ENCODE data around the gene RNF121.

RNF121 gene

DNA sequence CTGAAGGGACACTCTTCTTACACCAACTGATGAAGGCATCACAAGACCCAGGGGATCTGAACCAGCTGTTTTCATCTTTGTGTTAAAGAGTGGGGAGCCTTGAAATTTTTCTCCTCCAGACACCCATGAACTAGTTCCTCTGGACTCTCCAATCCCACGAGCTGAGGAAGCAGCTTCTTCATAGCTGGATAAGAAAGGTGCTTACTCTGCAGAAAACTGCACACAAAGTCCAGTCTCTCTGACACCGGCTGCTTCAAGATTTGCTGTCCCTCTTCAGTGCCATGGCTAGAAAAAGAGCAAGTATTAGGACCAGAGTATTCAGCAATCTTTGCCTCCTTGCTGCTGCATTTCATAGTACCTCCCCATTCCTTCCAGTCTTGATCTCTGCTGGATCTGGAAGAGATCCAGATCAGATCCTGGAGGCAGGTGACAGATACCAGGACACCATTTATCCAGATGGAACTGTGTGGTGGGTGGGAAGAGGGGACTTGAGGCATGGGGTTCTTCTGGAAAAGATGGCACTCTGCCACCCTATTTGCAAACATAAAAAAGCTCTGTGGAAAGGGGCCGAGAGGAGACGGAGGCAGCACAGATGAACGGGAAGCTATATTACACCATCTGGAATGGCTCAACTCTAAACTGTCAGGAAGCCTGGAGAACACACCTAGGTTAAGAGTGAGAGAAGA, 95.4 kb downstream of the RNF121 start:
- peaks cover 83% of the 10 kb centered on the region for H3K36me3 ChIP-seq (ENCODE audit: insufficient read depth, low read length)
- H3K4me1 ChIP-seq (ENCODE audit: insufficient read depth, low read length) = no peaks in the 10 kb centered on the region
- H3K27me3 ChIP-seq (ENCODE audit: insufficient read depth, low read length) = no peaks in the 10 kb centered on the region
- no peaks in the 10 kb centered on the region for H3K9me3 ChIP-seq (ENCODE audit: low read length)
- H3K4me3 ChIP-seq (ENCODE audit: low read length) = no peak overlapping the region
- no peak overlapping the region for H2AFZ ChIP-seq (ENCODE audit: low read depth, low read length)

DNA sequence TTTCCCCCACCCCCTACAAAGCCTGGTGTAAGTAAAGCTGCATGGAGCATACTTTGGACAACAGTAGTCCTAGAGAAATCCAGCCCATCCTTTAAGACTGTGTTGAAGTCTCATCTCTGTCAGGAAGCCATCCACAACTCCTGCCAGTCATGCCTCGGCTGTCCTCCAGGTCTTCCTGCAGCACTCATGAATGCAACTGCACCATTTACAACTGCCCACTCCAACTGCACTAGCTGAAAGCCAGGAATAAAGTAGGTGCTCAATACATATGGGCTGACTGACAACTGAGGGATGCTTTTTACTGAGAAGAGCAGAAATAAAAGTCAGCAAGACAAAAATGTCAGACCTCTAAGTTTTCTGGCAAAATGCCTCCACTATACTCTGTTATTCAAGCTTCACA, 97.2 kb downstream of the RNF121 start:
- no peaks in the 10 kb centered on the region for H3K4me1 ChIP-seq (ENCODE audit: insufficient read depth, low read length)
- peaks cover 81% of the 10 kb centered on the region for H3K36me3 ChIP-seq (ENCODE audit: insufficient read depth, low read length)
- no peaks in the 10 kb centered on the region for H3K9me3 ChIP-seq (ENCODE audit: low read length)
- H3K4me3 ChIP-seq (ENCODE audit: low read length) = no peak overlapping the region
- H3K27me3 ChIP-seq (ENCODE audit: insufficient read depth, low read length) = no peaks in the 10 kb centered on the region
- H2AFZ ChIP-seq (ENCODE audit: low read depth, low read length) = no peak overlapping the region

DNA sequence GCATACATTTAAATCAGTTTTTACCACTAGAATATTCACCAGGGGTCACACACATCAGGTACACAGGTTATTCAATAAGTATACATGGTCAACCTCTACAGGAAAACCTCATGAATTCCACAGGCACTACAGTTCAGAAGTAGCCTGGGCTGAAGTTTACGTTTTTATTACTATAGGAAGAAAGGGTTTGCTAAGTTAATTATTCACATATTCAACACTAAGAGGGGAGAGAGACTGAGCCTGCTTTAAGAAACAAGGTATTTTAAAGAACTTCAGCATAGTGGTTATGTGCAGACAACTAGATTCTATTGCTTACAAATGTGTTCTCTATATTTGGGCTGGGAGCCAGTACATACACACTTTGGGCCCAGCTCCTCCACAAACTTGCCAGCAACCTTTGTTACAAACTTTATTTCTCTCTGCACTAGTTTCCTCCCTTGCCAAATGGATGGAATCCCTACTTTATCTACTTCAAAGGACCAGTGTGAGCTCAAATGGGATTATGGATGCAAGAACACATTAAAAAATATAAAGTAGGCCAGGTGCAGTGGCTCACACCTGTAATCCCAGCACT, 101.7 kb downstream of the RNF121 start:
- Histone ChIP-seq H2AFZ (ENCODE audit: low read depth, low read length) (no peak overlapping the region), H3K36me3 (ENCODE audit: insufficient read depth, low read length) (peaks cover 75% of the 10 kb centered on the region), H3K9me3 (ENCODE audit: low read length) (no peaks in the 10 kb centered on the region), H3K27me3 (ENCODE audit: insufficient read depth, low read length) (no peaks in the 10 kb centered on the region), H3K4me1 (ENCODE audit: insufficient read depth, low read length) (no peaks in the 10 kb centered on the region), H3K4me3 (ENCODE audit: low read length) (no peak overlapping the region)

DNA sequence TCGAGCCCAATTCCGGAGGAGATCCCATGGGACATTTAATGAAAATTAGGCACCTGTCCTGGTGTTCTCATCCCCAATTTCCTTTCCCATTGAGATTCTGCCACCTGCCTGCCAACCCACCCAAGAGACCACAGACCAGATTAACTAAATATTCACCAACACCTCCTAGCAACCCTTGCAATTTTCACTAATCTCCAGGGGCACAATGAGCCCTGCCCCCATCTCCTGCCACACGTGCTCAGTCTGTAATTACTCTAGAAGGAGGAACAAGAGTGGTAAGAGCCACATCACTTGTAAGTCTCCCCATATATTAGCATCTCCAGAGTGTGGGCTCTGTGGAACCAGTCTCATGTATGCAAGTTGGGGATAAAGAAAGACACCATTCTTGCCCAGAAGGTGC, 107.8 kb downstream of the RNF121 start:
- Histone ChIP-seq H3K4me1 (ENCODE audit: insufficient read depth, low read length) (peaks cover 30% of the 10 kb centered on the region), H3K27me3 (ENCODE audit: insufficient read depth, low read length) (no peaks in the 10 kb centered on the region), H3K9me3 (ENCODE audit: low read length) (no peaks in the 10 kb centered on the region), H3K36me3 (ENCODE audit: insufficient read depth, low read length) (peaks cover 33% of the 10 kb centered on the region), H2AFZ (ENCODE audit: low read depth, low read length) (no peak overlapping the region), H3K4me3 (ENCODE audit: low read length) (no peak overlapping the region)

DNA sequence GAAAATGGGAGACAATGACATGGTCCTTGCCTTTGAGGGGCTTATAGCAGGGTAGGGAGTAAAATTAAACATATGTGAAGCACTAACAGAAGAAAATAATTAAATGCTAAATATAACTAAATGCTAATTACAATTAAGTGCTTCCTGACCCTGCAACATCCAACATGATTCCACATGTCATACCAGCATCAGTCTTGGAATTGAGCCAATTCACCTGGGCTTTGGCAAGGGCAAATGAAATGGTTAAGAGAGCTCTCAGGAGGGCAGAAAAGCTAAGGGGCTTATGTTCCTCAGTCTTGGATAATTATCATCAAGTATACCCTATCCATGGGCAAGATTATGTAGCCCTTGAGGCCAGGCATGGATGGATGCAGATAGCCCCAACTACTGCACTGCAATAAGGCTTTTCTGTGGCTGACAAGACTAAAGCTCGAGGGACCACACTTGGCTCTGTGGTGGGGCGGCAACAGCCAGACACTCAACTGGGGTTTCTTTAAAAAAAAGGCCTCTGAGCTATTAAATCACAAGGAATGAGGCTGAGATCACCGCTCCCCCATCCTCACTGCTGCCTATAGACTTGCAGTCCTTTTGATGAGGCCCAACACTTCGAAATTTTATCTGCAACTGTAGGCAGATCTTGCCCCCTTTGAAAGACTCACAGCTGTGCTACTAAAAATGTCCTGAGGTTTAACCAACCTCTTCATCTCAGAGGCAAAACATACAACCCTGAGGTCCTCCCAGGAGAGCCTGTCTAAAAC, 108.9 kb downstream of the RNF121 start:
- Histone ChIP-seq H3K9me3 (ENCODE audit: low read length) (no peaks in the 10 kb centered on the region), H2AFZ (ENCODE audit: low read depth, low read length) (no peak overlapping the region), H3K4me1 (ENCODE audit: insufficient read depth, low read length) (peaks cover 39% of the 10 kb centered on the region), H3K4me3 (ENCODE audit: low read length) (no peak overlapping the region), H3K36me3 (ENCODE audit: insufficient read depth, low read length) (peaks cover 25% of the 10 kb centered on the region), H3K27me3 (ENCODE audit: insufficient read depth, low read length) (no peaks in the 10 kb centered on the region)

GRCh38 chr11:72038491-72038890, 109.6 kb downstream of the RNF121 start:
- no peak overlapping the region for H2AFZ ChIP-seq (ENCODE audit: low read depth, low read length)
- peak overlapping the region; percentile 68 for H3K4me3 ChIP-seq (ENCODE audit: low read length)
- H3K36me3 ChIP-seq (ENCODE audit: insufficient read depth, low read length) = peaks cover 20% of the 10 kb centered on the region
- H3K9me3 ChIP-seq (ENCODE audit: low read length) = no peaks in the 10 kb centered on the region
- H3K27me3 ChIP-seq (ENCODE audit: insufficient read depth, low read length) = no peaks in the 10 kb centered on the region
- peaks cover 41% of the 10 kb centered on the region for H3K4me1 ChIP-seq (ENCODE audit: insufficient read depth, low read length)

- H3K36me3 ChIP-seq (ENCODE audit: insufficient read depth, low read length) = peaks cover 15% of the 10 kb centered on the region
- H3K27me3 ChIP-seq (ENCODE audit: insufficient read depth, low read length) = no peaks in the 10 kb centered on the region
- H3K4me3 ChIP-seq (ENCODE audit: low read length) = peak overlapping the region; percentile 68
- H3K9me3 ChIP-seq (ENCODE audit: low read length) = no peaks in the 10 kb centered on the region
- H2AFZ ChIP-seq (ENCODE audit: low read depth, low read length) = no peak overlapping the region
- H3K4me1 ChIP-seq (ENCODE audit: insufficient read depth, low read length) = peaks cover 41% of the 10 kb centered on the region
These were observed 110.4 kb downstream of the RNF121 start for GRCh38 chr11:72039031-72039855.

DNA sequence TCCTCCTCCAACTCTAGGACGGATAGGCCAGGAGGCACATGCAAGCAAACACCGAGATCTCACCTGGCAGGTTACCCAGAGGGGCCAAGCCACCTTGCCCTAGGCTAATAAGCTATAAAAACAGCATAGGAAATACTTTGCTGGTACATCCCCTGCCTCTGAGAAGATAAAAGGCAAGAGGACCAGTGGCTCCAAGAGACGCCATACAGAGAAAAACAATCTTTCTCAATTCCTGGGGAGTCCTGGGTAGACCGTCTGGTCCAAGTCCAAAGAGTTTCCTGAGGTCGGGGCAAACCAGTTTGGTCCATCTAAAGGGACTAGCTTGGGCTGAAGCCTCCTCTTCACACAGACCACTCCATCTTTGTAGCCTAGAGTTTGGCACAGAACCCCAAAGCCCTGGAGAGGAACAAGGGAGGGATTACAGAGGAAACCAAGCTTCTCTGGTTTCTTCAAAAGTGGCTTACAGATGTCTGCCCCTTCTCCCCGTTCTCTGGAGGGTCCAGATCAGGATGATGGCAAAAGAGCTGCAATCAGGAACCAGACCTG, 111.1 kb downstream of the RNF121 start:
- H3K4me3 ChIP-seq (ENCODE audit: low read length) = peak overlapping the region; percentile 68
- no peak overlapping the region for H2AFZ ChIP-seq (ENCODE audit: low read depth, low read length)
- peaks cover 41% of the 10 kb centered on the region for H3K4me1 ChIP-seq (ENCODE audit: insufficient read depth, low read length)
- no peaks in the 10 kb centered on the region for H3K9me3 ChIP-seq (ENCODE audit: low read length)
- no peaks in the 10 kb centered on the region for H3K27me3 ChIP-seq (ENCODE audit: insufficient read depth, low read length)
- peaks cover 10% of the 10 kb centered on the region for H3K36me3 ChIP-seq (ENCODE audit: insufficient read depth, low read length)

DNA sequence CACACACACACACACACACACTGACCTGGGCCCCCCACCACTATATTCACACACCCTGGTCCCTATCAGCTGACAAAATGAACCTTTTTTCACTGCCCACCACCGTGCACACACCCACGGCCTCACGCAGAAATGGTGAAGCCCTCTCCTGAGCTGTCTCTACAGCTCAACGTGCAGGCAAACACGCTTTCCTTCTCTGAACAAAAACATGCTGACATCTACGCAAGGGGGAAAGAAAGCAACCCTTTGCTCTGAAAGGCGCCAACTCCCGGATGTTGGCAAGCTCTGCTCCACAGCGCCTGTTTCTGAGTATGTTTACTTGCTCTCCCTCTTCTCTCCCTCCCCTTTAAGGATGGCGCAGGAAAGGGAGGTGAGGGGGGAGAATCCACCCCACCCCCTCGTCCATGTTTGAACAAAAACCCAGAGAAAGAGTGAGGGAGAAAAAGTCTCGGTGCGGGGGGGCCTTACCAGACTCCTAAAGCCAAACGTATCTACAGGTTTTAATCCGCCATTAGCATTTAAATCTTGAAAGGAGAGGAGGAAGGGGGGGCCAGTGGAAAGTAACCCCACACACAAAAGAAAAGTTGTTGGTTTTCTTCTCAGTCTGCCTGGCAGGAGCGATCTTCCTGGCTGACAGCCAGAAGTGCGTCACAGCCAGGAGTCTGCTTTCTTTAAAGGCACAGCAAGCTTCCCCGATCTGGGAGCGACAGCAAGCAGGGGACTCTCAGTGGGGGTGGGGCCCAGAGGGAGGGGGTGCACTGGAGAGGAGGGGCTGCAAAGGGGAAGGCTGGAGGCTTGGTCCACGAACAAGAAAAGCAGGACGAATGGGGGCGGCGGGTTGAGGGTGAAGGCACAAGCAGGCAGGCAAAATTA, 111.9 kb downstream of the RNF121 start:
- peaks cover 41% of the 10 kb centered on the region for H3K4me1 ChIP-seq (ENCODE audit: insufficient read depth, low read length)
- H3K4me3 ChIP-seq (ENCODE audit: low read length) = peak overlapping the region; percentile 68
- H2AFZ ChIP-seq (ENCODE audit: low read depth, low read length) = no peak overlapping the region
- no peaks in the 10 kb centered on the region for H3K27me3 ChIP-seq (ENCODE audit: insufficient read depth, low read length)
- H3K36me3 ChIP-seq (ENCODE audit: insufficient read depth, low read length) = peaks cover 7% of the 10 kb centered on the region
- H3K9me3 ChIP-seq (ENCODE audit: low read length) = no peaks in the 10 kb centered on the region

- H3K27me3 ChIP-seq (ENCODE audit: insufficient read depth, low read length) = no peaks in the 10 kb centered on the region
- peaks cover 3% of the 10 kb centered on the region for H3K36me3 ChIP-seq (ENCODE audit: insufficient read depth, low read length)
- H3K4me1 ChIP-seq (ENCODE audit: insufficient read depth, low read length) = peaks cover 41% of the 10 kb centered on the region
- peak overlapping the region; percentile 68 for H3K4me3 ChIP-seq (ENCODE audit: low read length)
- peak overlapping the region; percentile 17 for H2AFZ ChIP-seq (ENCODE audit: low read depth, low read length)
- no peaks in the 10 kb centered on the region for H3K9me3 ChIP-seq (ENCODE audit: low read length)
These were observed 112.7 kb downstream of the RNF121 start for GRCh38 chr11:72041364-72042063.

- H2AFZ ChIP-seq (ENCODE audit: low read depth, low read length) = peak overlapping the region; percentile 17
- no peaks in the 10 kb centered on the region for H3K9me3 ChIP-seq (ENCODE audit: low read length)
- H3K36me3 ChIP-seq (ENCODE audit: insufficient read depth, low read length) = peaks cover 3% of the 10 kb centered on the region
- peak overlapping the region; percentile 68 for H3K4me3 ChIP-seq (ENCODE audit: low read length)
- H3K27me3 ChIP-seq (ENCODE audit: insufficient read depth, low read length) = no peaks in the 10 kb centered on the region
- H3K4me1 ChIP-seq (ENCODE audit: insufficient read depth, low read length) = peaks cover 41% of the 10 kb centered on the region
These were observed 113.4 kb downstream of the RNF121 start for GRCh38 chr11:72042064-72042745.

Measured in neuron (in vitro differentiated cells).